ENCODE data around the gene TAPBP.

DNA sequence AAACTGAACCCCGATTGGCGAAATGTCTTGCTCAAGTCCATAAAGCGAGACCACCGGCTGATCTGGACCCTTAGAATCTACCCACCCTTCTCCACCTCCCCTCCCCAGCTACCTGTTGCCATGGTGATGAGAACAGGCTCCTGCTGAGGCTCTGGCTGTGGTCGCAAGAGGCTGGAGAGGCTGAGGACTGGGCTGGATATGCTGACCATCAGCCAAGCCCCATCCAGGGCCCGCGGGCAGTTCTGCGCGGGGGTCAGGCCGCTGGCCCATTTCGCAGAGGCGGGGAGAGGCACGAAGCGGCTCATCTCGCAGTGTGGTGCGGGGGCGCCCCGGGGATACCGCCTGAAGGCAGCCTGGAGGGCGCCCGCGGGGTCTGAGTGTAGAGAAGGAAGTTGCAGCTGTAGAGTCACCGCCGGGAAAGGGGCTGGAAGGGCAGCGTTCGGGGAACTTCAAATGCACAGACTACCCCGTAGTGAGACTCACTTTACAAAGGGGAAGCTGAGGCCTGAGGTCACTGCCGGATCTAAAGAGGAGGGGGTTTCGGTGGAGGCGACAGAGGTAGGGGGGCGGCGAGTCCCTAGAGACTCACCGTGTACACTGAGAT lies 671 bp downstream of the TAPBP start:
- TF ChIP-seq SETDB1 (IDR thresholded peaks at IDR 0.05; ENCODE audit: low read length) (no peak), SMAD1 (IDR thresholded peaks at IDR 0.05; ENCODE audit: low read depth, low read length, partially characterized antibody) (no peak), NR3C1 (CRISPR knock-in tag; IDR thresholded peaks at IDR 0.05) (no peak), PCBP1 (IDR thresholded peaks at IDR 0.05; ENCODE audit: low read depth, low read length, poor library complexity, severe bottlenecking) (no peak), HCFC1 (IDR thresholded peaks at IDR 0.05; ENCODE audit: low read depth, low read length) (no peak; the same call in 1 of the 2 replicates), ARID2 (IDR thresholded peaks at IDR 0.05) (0 out of 2 replicates have a peak, but pooled peaks have one; percentile 10), EP300 (IDR thresholded peaks at IDR 0.05; ENCODE audit: low read length) (no peak), FOSL1 (tag; conservative IDR thresholded peaks at IDR 0.05) (no peak; the same call in 1 of the 2 replicates)
- TF ChIP-seq, protein P1, sequence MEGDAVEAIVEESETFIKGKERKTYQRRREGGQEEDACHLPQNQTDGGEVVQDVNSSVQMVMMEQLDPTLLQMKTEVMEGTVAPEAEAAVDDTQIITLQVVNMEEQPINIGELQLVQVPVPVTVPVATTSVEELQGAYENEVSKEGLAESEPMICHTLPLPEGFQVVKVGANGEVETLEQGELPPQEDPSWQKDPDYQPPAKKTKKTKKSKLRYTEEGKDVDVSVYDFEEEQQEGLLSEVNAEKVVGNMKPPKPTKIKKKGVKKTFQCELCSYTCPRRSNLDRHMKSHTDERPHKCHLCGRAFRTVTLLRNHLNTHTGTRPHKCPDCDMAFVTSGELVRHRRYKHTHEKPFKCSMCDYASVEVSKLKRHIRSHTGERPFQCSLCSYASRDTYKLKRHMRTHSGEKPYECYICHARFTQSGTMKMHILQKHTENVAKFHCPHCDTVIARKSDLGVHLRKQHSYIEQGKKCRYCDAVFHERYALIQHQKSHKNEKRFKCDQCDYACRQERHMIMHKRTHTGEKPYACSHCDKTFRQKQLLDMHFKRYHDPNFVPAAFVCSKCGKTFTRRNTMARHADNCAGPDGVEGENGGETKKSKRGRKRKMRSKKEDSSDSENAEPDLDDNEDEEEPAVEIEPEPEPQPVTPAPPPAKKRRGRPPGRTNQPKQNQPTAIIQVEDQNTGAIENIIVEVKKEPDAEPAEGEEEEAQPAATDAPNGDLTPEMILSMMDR (IDR thresholded peaks at IDR 0.05 in 2 of 3, conservative IDR thresholded peaks at IDR 0.05 in 1 of 3; ENCODE audit: insufficient read depth in 2 of 3, low read depth in 1 of 3, low read length in 3 of 3), result no peak

Data from K562 (cell line).